Measurements from ENCODE around the gene IREB2. TPM values are rescaled to one million over a fixed set of nuclear protein-coding genes. Genes with fewer than 3 reads are reported as not detected.

The IREB2 gene
- polyA plus RNA-seq, 1 of the 3 experiments (the other 2 are of a cell fraction) = 9.5 TPM

- no peaks in the 10 kb centered on the region for H4K20me1 ChIP-seq (ENCODE audit: insufficient read depth)
- H3K4me2 ChIP-seq = no peak overlapping the region
- H2AFZ ChIP-seq (ENCODE audit: low read depth) = no peak overlapping the region
- no peaks in the 10 kb centered on the region for H3K27me3 ChIP-seq (ENCODE audit: insufficient read depth)
- no peaks in the 10 kb centered on the region for H3K9me3 ChIP-seq
- POLR2A ChIA-PET = no interaction called here
- CTCF ChIA-PET = interaction anchor here (1.7 to 33.6 kb wide), 4 partner anchors 17 to 85 kb away, joined by 7 to 772 read pairs (median 10); partner anchors contain the start of genes IREB2 and SKIC8
- H3K9me2 ChIP-seq = no peaks in the 10 kb centered on the region
- H3K36me3 ChIP-seq (replicated peaks in 1 of 2; ENCODE audit: control insufficient read depth in 1 of 2, insufficient read depth in 2 of 2, low read length in 1 of 2) = no peaks in the 10 kb centered on the region
- no peak overlapping the region for H3K27ac ChIP-seq (ENCODE audit: low read depth in 2 of 2, low read length in 1 of 2)
- no peak overlapping the region for H3K9ac ChIP-seq
- TF ChIP-seq NFIC (IDR thresholded peaks at IDR 0.05; ENCODE audit: borderline replicate concordance) (no peak), TAF1 (IDR thresholded peaks at IDR 0.05; ENCODE audit: borderline replicate concordance, low read depth, low read length) (no peak), USF1 (IDR thresholded peaks at IDR 0.05; ENCODE audit: borderline replicate concordance, low read depth) (no peak), EP300 (IDR thresholded peaks at IDR 0.05; ENCODE audit: borderline replicate concordance in 1 of 2, low read depth in 1 of 2, low read length in 1 of 2) (no peak), RAD21 (IDR thresholded peaks at IDR 0.05; ENCODE audit: low read length) (no peak), GATA2 (CRISPR knock-in tag; IDR thresholded peaks at IDR 0.05) (no peak), ZBTB33 (IDR thresholded peaks at IDR 0.05; ENCODE audit: borderline replicate concordance, low read depth) (no peak), CHD2 (IDR thresholded peaks at IDR 0.05; ENCODE audit: low read length, partially characterized antibody) (no peak), JUND (IDR thresholded peaks at IDR 0.05) (no peak), POLR2AphosphoS5 (IDR thresholded peaks at IDR 0.05; ENCODE audit: low read depth, low read length) (no peak), EZH2phosphoT487 (IDR thresholded peaks at IDR 0.05; ENCODE audit: borderline replicate concordance, low read depth) (no peak), RXRA (IDR thresholded peaks at IDR 0.05; ENCODE audit: borderline replicate concordance, low read depth) (no peak), FOSL2 (IDR thresholded peaks at IDR 0.05; ENCODE audit: borderline replicate concordance, low read depth) (no peak), SIN3A (IDR thresholded peaks at IDR 0.05; ENCODE audit: borderline replicate concordance, low read depth, low read length) (no peak)
- H3F3A ChIP-seq (replicated peaks; ENCODE audit: insufficient read depth) = no peaks in the 10 kb centered on the region
- no peak for DNase-seq
- 88% methylated on average over 11 of the region's 11 CpGs for WGBS (ENCODE audit: low lambda C conversion rate)
- no peaks in the 10 kb centered on the region; a peak in 1 of 4 replicates for H3K4me1 ChIP-seq (ENCODE audit: control insufficient read depth in 1 of 2, insufficient read depth in 2 of 2, low read depth in 1 of 2, low read length in 1 of 2)
- H3K4me3 ChIP-seq (ENCODE audit: low read depth in 2 of 2, low read length in 1 of 2) = no peak overlapping the region
- H3K79me2 ChIP-seq (ENCODE audit: insufficient read depth) = no peaks in the 10 kb centered on the region
Observed at GRCh38 chr15:78398076-78398825, 39.8 kb upstream of the IREB2 start.

GRCh38 chr15:78399091-78399490, 38.9 kb upstream of the IREB2 start:
- Histone ChIP-seq H3K9me3 (no peaks in the 10 kb centered on the region), H3K4me3 (ENCODE audit: low read depth in 2 of 2, low read length in 1 of 2) (no peak overlapping the region), H3K9me2 (no peaks in the 10 kb centered on the region), H3K27me3 (ENCODE audit: insufficient read depth) (no peaks in the 10 kb centered on the region), H3K9ac (no peak overlapping the region), H2AFZ (ENCODE audit: low read depth) (no peak overlapping the region), H3K4me2 (no peak overlapping the region), H3F3A (replicated peaks; ENCODE audit: insufficient read depth) (no peaks in the 10 kb centered on the region), H3K4me1 (ENCODE audit: control insufficient read depth in 1 of 2, insufficient read depth in 2 of 2, low read depth in 1 of 2, low read length in 1 of 2) (no peaks in the 10 kb centered on the region; a peak in 1 of 4 replicates), H3K79me2 (ENCODE audit: insufficient read depth) (no peaks in the 10 kb centered on the region), H3K36me3 (replicated peaks in 1 of 2; ENCODE audit: control insufficient read depth in 1 of 2, insufficient read depth in 2 of 2, low read length in 1 of 2) (no peaks in the 10 kb centered on the region), H3K27ac (ENCODE audit: low read depth in 2 of 2, low read length in 1 of 2) (no peak overlapping the region), H4K20me1 (ENCODE audit: insufficient read depth) (no peaks in the 10 kb centered on the region)
- WGBS (ENCODE audit: low lambda C conversion rate) = 83% methylated on average over 9 of the region's 9 CpGs
- ChIA-PET CTCF (interaction anchor here (1.7 to 33.6 kb wide), 3 partner anchors 16 to 86 kb away, joined by 8 to 772 read pairs (median 12); partner anchors contain the start of gene SKIC8), POLR2A (no interaction called here)
- no peak for DNase-seq
- TF ChIP-seq REST (IDR thresholded peaks at IDR 0.05; ENCODE audit: low read depth, low read length) = no peak

All from SK-N-SH (cell line).